Measurements from ENCODE around the gene NDNF.

The NDNF gene, protein sequence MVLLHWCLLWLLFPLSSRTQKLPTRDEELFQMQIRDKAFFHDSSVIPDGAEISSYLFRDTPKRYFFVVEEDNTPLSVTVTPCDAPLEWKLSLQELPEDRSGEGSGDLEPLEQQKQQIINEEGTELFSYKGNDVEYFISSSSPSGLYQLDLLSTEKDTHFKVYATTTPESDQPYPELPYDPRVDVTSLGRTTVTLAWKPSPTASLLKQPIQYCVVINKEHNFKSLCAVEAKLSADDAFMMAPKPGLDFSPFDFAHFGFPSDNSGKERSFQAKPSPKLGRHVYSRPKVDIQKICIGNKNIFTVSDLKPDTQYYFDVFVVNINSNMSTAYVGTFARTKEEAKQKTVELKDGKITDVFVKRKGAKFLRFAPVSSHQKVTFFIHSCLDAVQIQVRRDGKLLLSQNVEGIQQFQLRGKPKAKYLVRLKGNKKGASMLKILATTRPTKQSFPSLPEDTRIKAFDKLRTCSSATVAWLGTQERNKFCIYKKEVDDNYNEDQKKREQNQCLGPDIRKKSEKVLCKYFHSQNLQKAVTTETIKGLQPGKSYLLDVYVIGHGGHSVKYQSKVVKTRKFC

GRCh38 chr4:121072224-121073003, at the start of gene NDNF:
Gene NDNF (minus strand): TSS chr4:121072535. CDS start chr4:121045837, 26,698 bp downstream.
- no peak for DNase-seq

GRCh38 chr4:121119715-121120114, 47.4 kb upstream of the NDNF start:
- DNase-seq: no peak

GRCh38 chr4:121118344-121118743, 46.0 kb upstream of the NDNF start:
- DNase-seq: no peak

DNA sequence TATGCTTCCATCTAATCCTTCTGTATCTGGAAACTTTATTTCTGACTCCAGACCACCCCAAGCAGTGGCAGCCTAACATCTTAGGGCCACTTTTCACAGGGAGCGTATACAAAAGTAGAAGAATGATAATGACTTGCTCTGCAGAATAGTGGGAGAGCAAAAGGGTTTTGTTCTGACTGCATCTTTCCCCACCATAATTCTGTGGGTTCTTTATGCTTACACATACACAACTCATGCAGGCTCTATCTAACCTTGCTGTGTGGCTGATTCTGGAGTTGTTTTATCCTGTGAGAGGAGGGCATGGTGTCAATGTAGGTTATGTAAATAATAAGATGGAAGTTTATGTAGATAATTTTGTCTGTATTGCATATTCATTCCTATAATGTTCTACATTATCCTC, 42.4 kb upstream of the NDNF start:
- DNase-seq: no peak

DNA sequence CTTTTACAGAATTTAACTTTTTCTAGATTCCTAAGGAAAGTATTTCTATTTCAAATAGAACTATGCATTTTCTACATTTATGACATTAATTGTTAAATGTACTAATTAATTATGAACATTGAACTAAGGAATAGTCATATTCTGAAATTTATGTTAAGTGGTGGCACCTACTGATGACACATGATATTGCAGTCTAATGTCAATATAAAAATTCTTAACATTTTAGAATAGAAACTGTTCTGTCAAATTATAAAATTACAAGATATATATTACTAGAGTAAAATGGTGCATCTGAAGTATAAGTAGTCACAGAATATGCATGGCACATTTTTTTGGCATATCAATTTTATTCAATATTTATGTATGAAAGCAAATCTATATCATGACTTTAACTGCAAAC, 40.2 kb upstream of the NDNF start:
- no peak for DNase-seq

DNA sequence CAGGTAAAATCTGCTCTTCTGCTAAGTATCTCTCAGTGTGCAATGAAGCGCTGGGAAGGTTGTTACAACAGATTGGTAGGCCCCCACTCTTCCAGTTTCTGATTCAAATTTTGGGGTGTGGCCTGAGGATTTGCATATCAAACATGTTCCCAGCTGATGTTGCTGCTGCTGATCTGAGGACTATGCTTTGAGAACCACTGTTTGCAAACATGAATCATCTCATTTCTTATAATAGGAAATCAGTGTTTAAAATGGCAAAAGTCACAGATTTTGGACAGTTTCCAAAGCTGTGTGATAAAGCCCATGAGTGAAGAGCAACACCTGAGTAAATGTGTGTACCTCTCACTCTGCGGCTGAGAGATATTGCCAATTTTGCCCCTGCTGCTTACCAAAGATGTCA, 36.2 kb upstream of the NDNF start:
- no peak for DNase-seq

- DNase-seq: no peak
Observed at GRCh38 chr4:121107507-121107906, 35.2 kb upstream of the NDNF start.

DNA sequence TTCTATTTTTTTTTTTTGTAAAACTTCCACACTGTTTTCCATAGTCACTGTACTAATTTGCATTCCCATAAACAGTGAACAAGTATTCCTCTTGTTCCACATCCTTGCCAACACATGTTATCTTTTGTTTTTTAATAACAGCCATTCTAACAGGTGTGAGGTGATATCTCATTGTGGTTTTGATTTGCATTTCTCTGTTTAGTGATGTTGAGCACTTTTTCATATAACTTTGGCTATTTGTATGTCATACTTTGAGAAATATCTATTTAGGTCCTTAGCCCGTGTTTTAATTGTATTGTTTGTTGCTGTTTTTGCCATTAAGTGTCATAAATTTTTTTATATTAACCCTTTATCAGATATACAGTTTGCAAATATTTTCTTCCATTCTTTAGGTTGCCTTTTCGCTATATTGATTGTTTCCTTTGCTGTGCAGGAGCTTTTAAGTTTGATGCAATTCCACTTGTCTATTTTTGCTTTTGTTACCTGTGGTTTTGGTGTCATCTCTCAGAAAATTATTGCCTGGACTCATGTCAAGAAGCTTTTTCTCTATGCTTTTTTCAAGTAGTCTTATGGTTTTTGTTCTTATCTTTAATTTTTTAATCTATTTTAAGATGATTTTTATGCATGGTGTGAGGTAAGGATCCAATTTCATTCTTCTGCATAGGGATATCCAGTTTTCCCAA, 27.9 kb upstream of the NDNF start:
- no peak for DNase-seq

DNA sequence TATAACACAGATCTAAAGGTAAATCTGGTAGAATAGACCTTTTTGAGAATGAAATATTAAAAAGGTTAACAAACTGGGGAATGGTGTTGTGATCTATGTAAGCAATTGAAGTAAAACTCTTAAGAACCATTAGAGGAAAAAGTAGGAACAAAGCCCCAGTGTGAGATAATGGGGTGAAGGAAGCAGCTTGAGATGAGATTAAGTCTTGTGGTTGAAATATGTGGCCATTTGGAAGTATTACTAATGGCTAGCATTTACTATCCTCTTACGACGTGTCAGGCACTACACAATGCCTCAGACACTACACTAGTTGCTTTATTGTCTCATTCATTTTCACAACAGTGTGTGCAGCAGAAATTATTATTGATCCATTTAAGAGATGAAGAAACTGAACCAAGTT, 25.9 kb upstream of the NDNF start:
- no peak for DNase-seq

DNA sequence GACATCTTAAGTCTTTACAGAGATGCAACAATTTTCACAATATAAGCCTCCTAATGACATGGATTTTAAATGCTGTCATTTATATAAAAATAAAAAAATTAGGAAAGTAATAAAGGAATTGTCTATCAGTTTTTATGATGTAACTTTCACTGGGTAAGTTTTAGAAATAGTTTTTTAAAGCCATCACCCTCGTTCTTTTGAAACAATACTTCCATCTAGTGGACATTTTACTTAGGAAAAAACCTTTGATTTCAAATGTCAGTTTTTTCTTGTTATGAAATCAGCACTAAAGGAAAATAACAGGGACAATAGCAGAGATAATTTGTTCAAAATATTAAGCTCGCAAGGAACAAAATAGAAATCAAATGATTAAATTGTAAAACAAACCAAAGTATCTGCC, 24.3 kb upstream of the NDNF start:
- peak; percentile 37 for DNase-seq

DNA sequence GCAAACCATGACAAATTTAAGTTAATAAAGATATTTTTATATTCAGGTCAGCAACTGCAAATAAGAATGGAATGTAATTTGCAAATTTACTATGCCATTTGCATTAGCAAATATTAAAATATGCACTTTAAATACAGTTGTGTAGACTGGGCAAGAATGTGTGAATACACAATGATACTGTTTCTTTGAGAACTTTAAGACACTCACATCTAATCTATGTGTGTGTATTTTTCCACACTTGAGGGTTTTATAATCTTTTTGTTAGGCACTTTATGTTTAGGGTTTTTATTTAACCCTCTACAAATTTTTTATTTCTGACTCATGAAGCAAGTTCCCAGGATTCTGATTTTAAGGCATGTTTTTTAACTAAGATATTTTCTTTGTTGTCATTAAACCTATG, 23.9 kb upstream of the NDNF start:
- no peak for DNase-seq

GRCh38 chr4:121094297-121094966, 22.1 kb upstream of the NDNF start:
- DNase-seq: no peak

GRCh38 chr4:121093261-121093660, 20.9 kb upstream of the NDNF start:
- no peak for DNase-seq

GRCh38 chr4:121091941-121092340, 19.6 kb upstream of the NDNF start:
- DNase-seq: no peak

- no peak for DNase-seq
Observed at GRCh38 chr4:121088867-121089266, 16.5 kb upstream of the NDNF start.

GRCh38 chr4:121079376-121079775, 7.0 kb upstream of the NDNF start:
- DNase-seq: no peak

DNA sequence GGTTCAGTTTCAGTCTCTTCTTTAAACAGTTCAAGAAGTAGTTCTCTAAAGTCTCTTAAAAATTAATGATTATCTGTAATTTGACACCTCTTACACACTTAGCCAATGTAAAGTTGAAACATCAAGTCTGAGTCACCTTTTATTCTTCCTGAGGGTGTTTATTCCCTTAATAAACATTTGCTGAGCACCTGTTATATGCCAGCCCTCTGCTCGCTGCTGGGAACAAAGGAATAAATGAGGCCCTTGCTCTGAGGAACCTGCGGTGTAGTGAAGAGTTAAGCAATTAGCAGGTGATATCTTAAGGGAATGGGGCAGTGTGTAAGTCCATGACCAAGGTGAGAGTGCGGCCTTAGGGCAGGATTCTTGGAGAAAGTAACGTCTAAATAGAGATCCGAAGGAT, 5.2 kb upstream of the NDNF start:
- no peak for DNase-seq

DNA sequence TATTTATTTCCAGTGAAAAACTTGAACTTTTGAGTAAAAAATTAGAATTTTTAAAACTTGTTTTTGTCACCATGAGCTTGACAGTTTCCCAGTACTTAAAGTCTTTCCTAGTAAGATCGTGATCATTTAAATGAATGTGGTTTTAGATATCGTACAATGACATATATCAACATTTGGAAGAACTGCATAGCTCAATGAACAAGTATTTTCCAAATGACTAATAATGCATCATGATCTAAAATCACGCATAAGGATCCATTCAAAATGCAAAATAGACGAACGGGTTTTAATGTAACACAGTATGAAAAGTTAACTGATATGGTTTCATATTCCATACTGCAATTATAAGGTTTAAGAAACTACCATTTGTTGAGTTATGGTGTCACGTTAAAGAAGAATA, 4.1 kb upstream of the NDNF start:
- DNase-seq: no peak

GRCh38 chr4:121073672-121074381, 1.5 kb upstream of the NDNF start:
- no peak for DNase-seq

DNA sequence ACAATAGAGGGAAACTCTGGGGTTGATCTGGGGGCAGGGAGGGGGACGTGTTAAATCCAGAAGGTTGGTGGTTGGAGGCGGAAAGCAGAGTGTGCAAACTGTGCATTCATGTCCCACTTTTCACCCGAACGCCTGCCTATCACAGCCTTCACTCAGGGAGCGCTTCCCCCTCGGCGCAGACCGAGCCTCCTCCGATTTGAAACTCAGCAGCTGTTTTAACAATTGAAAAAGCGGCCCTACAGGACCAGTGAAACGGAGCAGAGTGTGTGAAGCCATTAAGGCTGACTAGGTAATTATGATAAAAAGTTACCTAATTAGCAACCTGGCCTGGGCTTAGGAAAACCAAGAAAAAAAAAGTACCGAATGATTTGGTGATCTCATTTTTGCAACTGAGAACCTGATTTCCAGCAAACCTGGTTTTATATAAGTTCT, 685 bp upstream of the NDNF start:
- DNase-seq: no peak

DNA sequence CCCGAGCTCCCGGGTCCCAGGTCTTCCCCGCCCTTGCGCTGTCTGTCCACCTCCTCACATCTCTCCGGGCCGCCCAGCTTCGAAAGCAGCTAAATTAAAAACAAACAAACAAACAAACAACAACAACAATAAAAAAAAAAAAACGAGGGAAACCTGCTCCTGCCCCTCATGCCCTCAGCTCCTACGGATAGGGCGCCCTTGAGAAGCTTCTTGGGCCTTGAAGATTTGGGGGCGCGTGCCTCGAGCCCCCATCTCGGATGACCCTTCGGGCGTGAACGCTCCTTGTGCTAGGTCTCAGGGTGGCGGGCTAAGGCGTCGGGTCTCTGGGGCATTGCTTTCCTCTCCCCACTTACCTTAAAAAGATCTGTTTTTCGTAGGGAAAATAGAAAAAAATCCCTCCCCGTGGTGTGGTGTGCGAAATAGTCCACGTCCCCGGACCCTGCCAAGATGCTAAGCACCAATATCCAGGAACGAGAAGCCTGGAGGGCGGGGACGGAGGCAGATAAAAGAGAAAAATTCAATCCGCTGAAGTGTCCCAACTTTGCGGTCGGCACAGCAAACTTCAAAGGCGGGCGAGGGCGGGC, 603 bp downstream of the NDNF start:
- DNase-seq: no peak
